Endothelial cell (in vitro differentiated cells): ENCODE data around the gene HNRNPA3. TPM values are rescaled to one million over a fixed set of nuclear protein-coding genes. Genes with fewer than 3 reads are reported as not detected.
A peak's percentile ranks its signal among the peaks of the same experiment; 100 is the strongest.
"Not testable (repeated sequence)": the region's sequence is repeated elsewhere in the genome, so short reads cannot be mapped to it uniquely, and the experiment has no call there.

Experiments used
- DNase-seq: peaks from one replicate; pipeline ENCODE4 v3.0.0; 2021; ENCODE audit warnings: low spot score
- H3K27ac Mint-ChIP-seq: one replicate; pipeline ENCODE4 v1.8.0; 2021; ENCODE audit warnings: mixed read lengths, inconsistent platforms; ENCODE audit not compliant: unreplicated experiment
- H3K27me3 Mint-ChIP-seq: one replicate; pipeline ENCODE4 v1.8.0; 2021; ENCODE audit warnings: mild to moderate bottlenecking, moderate library complexity, mixed read lengths, inconsistent platforms; ENCODE audit not compliant: unreplicated experiment
- H3K36me3 Mint-ChIP-seq: one replicate; pipeline ENCODE4 v1.8.0; 2021; ENCODE audit warnings: mild to moderate bottlenecking, low read depth, mixed read lengths, inconsistent platforms; ENCODE audit not compliant: unreplicated experiment
- H3K4me1 Mint-ChIP-seq: one replicate; pipeline ENCODE4 v1.8.0; 2021; ENCODE audit warnings: mild to moderate bottlenecking, mixed read lengths, inconsistent platforms; ENCODE audit not compliant: unreplicated experiment
- H3K4me3 Mint-ChIP-seq: one replicate; pipeline ENCODE4 v1.8.0; 2021; ENCODE audit warnings: mild to moderate bottlenecking, mixed read lengths, inconsistent platforms; ENCODE audit not compliant: unreplicated experiment
- H3K9me3 Mint-ChIP-seq: one replicate; pipeline ENCODE4 v1.8.0; 2021; ENCODE audit warnings: mixed read lengths, inconsistent platforms; ENCODE audit not compliant: unreplicated experiment
- CTCF ChIP-seq: fragments of 200-600 bp; sonication (generic); IDR thresholded peaks from one replicate; pipeline ENCODE4 v1.5.0; 2021; ENCODE audit warnings: antibody characterized with exemption; ENCODE audit not compliant: unreplicated experiment
- total RNA-seq: library from RNA; stranded (reverse); fragmentation: NEBNext Ultra II Directional; extraction: Animal tissue kit (Norgen Biotek cat#: 25700); gene quantifications from one replicate; pipeline ENCODE4 v1.2.1, GENCODE V29; 2021; ENCODE audit not compliant: unreplicated experiment

Gene HNRNPA3
- total RNA-seq, 1 donor from 2014 or later: 264 TPM

DNA sequence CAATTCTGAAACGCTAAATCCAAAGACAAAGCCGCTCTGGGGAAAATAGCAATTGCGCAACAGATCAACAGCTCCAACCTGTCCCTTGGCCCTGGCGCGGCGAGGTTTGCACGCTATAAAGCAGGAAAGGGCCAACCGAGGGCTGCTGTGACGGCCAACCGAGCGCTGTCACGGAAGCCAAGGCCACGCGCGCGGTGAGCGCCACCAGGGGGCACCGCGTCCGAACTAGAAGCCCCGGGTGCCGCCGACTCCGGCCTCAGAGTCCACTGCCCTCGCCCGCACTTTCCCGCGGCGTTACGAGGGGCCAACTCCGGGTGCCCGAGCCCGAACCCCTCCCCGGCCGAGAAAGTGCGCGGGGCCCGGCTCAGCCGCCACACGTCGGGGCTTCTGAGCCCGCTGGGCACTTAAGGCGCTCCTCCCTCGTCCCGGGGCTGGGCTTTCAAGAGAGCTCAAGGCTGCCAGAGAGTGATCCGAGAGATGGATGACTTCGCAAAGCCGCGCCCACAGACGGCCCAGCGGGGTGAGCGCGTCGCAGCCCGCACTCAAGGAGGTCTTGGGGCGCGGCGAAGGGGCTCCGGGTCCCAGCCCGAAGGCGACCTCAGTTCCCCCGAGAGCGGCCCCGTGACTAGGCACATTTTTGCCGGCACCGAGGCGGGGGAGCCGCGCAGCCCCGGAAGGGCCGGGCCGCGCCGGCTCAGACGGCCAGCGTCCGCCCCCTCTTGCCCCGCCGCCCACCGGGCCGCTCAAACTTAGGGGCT, 51.0 kb downstream of the HNRNPA3 start:
- peak; percentile 77 for TF ChIP-seq CTCF
- Mint-ChIP-seq H3K4me1 (peaks cover 32% of the 10 kb centered on the region), H3K36me3 (peaks cover 4% of the 10 kb centered on the region), H3K27me3 (peaks cover 6% of the 10 kb centered on the region), H3K9me3 (no peaks in the 10 kb centered on the region), H3K27ac (peak overlapping the region; percentile 99), H3K4me3 (peak overlapping the region; percentile 99)
- peak; percentile 98 for DNase-seq

- Mint-ChIP-seq H3K27ac (no peak overlapping the region), H3K9me3 (no peaks in the 10 kb centered on the region), H3K4me3 (no peak overlapping the region), H3K36me3 (peaks cover 4% of the 10 kb centered on the region), H3K27me3 (peaks cover 6% of the 10 kb centered on the region), H3K4me1 (peaks cover 32% of the 10 kb centered on the region)
- no peak for TF ChIP-seq CTCF
- peak; percentile 59 for DNase-seq
Observed at GRCh38 chr2:177264209-177264692, 51.7 kb downstream of the HNRNPA3 start.

- Mint-ChIP-seq H3K27ac (peak within 1 kb of the TSS; percentile 91), H3K4me1 (peaks cover 32% of the 10 kb centered on the region), H3K27me3 (peaks cover 6% of the 10 kb centered on the region), H3K4me3 (peak within 1 kb of the TSS; percentile 99), H3K9me3 (no peaks in the 10 kb centered on the region), H3K36me3 (peaks cover 4% of the 10 kb centered on the region)
- peak; percentile 77 for DNase-seq
- TF ChIP-seq CTCF: no peak
Observed at GRCh38 chr2:177264693-177265587, 52.3 kb downstream of the HNRNPA3 start, which contains the start of gene NFE2L2. Gene NFE2L2 (minus strand): TSS chr2:177264727. CDS start chr2:177264576, 151 bp downstream.

DNA sequence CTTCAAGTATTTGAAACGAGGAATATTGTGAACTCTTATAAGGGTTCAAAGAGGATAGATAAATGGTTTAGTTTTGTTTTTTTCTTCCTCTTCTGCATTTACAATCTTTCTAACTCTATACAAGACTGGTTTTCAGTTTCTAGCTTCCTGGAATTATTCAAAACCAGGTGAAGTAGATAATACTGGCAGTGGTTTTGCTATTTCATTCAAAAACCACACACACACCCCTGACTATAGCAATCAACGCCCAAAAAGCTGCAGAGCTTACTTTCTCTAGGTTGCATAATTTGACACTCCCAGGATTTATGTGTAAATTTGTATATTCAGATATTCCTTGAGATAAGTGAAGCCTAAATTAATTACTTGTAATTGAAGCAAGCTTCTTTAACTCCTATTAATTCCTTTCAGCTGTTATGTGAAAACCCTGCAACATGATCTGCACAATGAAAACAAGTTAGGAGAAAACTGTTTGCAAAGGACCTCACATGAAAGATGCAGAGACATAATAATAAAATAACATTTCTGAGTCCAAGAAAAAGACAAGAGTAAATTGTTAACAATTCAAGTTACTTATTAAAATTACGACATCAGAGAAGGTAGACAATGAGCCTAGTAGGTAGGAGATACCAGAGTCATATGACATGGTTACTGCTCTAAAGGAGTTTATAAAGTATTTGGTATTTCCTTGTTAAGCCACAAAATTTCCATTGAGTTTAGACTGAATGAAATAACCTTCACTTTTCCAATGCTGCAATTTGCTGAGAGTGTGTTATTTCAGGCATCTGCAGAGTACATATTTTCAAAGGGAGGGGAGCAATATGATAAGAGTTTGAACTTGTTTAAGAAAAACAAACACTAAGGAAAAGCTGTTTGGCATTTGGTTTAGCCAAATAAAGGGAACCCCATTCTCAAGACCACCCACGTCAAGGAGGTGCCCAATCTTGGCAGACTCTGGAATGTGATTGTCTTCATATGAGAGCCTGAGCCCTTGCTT, 53.5 kb downstream of the HNRNPA3 start:
- Mint-ChIP-seq H3K27ac (no peak overlapping the region), H3K9me3 (no peaks in the 10 kb centered on the region), H3K36me3 (peaks cover 4% of the 10 kb centered on the region), H3K4me3 (peak overlapping the region; percentile 94), H3K4me1 (peaks cover 26% of the 10 kb centered on the region), H3K27me3 (peaks cover 6% of the 10 kb centered on the region)
- no peak for DNase-seq
- TF ChIP-seq CTCF: no peak

- not testable (repeated sequence) for H3K9me3 Mint-ChIP-seq, H3K27ac Mint-ChIP-seq, H3K27me3 Mint-ChIP-seq, H3K36me3 Mint-ChIP-seq, H3K4me3 Mint-ChIP-seq, DNase-seq
- peaks cover 17% of the 10 kb centered on the region for H3K4me1 Mint-ChIP-seq
Observed at GRCh38 chr2:177266955-177267354, 54.4 kb downstream of the HNRNPA3 start.
